GM10847 (cell line): ENCODE data around the gene CATSPER1.

ENCODE experiments used
- POLR2A ChIP-seq: IDR thresholded peaks from 2 replicates; pipeline ENCODE4 v1.6.1; 2011; ENCODE audit not compliant: insufficient read length; ENCODE audit errors: extremely low read depth

The CATSPER1 gene

GRCh38 chr11:66026017-66026529, at the start of gene CATSPER1:
CATSPER1 (minus strand) TSS chr11:66026479; CDS start chr11:66026379, 100 bp downstream.
- TF ChIP-seq POLR2A: no peak

DNA sequence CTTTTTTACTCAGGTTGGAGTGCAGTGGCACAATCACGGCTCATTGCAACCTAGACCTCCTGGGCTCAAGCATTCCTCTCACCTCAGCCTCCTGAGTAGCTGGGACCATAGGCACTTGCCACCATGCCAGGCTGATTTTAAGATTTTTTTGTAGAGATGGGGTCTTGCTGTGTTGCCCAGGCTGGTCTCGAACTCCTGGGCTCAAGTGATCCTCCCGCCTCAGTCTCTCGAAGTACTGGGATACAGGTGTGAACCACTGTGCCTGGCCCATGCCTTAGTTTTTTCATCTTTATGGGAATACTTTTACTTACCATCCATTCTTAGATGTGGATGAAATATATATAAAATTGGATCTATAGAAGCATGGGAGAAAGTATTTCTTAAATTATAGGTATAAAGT, 49.0 kb upstream of the CATSPER1 start:
- no peak for TF ChIP-seq POLR2A

- no peak for TF ChIP-seq POLR2A
Observed at GRCh38 chr11:66073669-66074068, 47.4 kb upstream of the CATSPER1 start.

GRCh38 chr11:66072518-66072917, 46.2 kb upstream of the CATSPER1 start:
- no peak for TF ChIP-seq POLR2A

DNA sequence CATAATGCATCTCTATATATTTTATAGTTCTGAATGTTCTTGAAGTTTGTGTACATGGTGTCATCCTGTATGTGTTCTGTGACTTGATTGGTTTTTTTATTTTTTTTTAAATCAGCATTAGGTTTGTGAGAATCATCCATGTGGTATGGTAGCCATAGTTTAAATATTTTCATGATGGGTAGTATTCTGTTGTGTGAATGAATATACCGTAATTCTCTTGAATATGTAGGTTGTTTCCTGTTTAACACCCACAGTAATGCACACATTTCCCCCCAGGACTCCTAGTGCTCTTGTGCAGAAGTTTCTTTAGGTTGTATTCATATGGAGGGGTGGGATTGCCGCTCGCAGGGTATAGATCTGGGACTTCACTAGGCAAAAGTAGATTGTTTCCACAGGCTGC, 45.8 kb upstream of the CATSPER1 start:
- no peak for TF ChIP-seq POLR2A

DNA sequence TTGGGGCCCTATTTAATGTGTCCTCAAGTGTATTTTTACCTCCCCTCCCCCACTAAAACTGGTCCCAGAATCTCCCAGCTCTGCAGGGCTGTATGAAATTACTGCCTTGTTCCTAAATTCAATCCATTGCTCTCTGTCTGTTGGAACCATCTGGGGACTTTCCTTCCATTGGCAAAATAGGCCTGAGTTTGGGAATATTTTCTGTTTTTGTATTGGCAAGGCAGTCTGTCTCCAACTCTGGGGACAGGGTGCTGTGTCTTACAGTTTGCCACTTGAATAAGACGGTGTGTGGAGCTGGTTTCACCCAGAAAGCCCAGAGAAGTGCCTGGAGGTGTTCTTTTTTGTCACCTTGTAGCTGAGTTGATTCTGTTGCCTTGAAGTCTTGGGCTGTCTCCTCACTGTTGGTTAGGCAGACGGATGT, 45.1 kb upstream of the CATSPER1 start:
- no peak for TF ChIP-seq POLR2A

GRCh38 chr11:66070604-66071380, 44.5 kb upstream of the CATSPER1 start:
- TF ChIP-seq POLR2A: no peak

DNA sequence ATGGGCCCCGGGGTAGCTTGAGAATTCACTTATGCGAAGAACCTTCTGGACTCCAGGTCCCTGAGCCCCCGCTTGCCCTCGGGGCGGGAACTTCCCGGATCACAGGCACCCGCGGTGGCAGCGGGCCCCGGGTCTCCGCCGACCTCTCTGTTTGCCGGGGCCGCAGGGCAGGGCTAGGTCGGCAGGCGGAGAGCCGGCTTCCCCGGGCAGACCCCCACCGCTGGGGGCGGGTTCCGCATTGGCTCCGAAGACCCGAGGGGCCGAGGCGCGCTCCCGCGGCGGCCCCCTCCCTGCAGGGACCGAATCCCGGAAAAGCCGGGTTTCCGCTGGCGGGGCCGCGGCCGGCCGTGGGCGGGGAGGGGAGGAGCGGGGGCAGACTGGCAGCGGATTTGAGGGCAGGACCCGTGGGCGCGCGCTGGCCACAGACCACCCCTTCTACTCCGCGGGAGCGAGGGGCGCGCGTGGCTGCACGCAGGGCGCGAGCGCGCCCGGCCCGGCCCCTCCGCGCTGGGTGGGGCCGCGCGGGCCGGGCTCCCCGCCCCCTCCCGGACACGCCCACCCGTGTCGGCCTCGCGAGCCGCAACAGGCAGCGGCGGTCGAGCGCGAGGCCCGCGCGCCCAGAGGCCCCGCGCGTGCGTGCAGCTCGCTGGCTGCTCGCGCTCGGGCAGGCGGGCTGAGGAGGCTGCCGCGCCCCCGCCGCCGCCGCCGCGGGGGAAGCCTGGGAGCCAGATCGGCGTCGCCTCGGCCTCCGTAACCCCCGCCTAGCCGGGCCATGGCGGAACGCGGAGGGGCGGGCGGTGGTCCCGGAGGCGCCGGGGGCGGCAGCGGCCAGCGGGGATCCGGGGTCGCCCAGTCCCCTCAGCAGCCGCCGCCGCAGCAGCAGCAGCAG, 43.7 kb upstream of the CATSPER1 start, which contains the start of gene PACS1:
PACS1 (plus strand) TSS at position 558 of the 889 bp plus-strand sequence; CDS start at position 773, 215 bp downstream.
- peak; percentile 37 for TF ChIP-seq POLR2A

- no peak for TF ChIP-seq POLR2A
Observed at GRCh38 chr11:66068923-66069714, 42.8 kb upstream of the CATSPER1 start.

- no peak for TF ChIP-seq POLR2A
Observed at GRCh38 chr11:66068154-66068821, 42.0 kb upstream of the CATSPER1 start.

GRCh38 chr11:66067640-66068039, 41.4 kb upstream of the CATSPER1 start:
- TF ChIP-seq POLR2A: no peak

DNA sequence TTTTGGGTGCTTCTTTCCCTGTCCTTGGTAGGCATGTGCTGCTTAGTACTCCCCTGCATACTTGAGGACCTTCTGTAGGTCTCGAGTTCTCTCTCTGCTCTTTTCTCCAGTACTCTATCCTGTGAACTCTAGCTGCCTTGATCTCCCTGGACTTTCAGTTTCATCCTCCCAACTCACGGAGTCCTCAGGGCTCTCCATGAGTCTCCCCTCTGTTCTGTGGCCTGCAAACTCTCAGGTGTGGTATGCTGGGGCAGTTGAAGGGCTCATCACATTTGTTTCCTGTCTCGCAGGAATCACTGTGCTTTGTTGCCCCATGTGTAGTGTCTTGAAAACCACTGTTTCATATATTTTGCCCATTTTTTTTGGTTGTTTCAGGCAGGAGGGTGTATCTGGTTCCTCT, 40.5 kb upstream of the CATSPER1 start:
- no peak for TF ChIP-seq POLR2A

DNA sequence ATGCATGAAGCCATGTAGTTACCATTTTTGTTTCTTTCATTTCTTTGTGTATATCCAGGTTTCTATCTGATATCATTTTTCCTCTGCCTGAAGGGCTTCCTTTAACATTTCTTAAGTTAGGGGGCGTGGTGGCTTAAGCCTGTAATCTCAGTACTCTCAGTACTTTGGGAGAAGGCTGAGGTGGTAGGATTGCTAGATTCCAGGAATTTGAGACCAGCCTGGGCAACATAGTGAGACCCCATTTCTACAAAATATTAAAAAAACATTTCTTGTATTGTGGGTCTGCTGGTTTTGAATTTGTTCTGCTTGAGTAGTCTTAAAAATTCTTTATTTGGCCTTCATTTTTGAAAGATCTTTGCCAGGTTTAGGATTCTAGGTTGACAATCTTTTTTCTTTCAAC, 38.3 kb upstream of the CATSPER1 start:
- no peak for TF ChIP-seq POLR2A

- no peak for TF ChIP-seq POLR2A
Observed at GRCh38 chr11:66063900-66064299, 37.6 kb upstream of the CATSPER1 start.
